Raji (cell line): ENCODE results near the gene TNS3.

Experiments
- POLR2A ChIP-seq: IDR thresholded peaks from 2 replicates; pipeline ENCODE4 v1.6.1; 2011; ENCODE audit warnings: low read depth, low read length, control low read depth; ENCODE audit not compliant: insufficient read depth

Gene TNS3

GRCh38 chr7:47333959-47334358 lies 248.0 kb downstream of the TNS3 start:
- TF ChIP-seq POLR2A = no peak

DNA sequence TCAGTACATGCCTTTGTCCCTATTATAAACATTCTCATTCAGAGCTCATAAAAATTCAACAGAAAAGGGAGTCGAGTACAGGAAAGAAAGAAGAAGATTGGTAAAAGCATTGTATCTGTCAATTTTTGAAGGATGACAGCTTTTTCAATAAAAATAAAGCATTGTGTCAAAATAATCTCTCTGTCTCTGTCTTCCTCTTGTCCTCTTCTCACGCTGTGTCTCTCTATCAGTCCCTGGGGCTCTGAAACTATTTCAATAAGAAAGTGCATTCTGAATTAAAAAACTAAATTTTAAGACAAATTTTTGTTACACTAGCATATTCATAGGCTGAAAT lies 248.4 kb downstream of the TNS3 start:
- no peak for TF ChIP-seq POLR2A

DNA sequence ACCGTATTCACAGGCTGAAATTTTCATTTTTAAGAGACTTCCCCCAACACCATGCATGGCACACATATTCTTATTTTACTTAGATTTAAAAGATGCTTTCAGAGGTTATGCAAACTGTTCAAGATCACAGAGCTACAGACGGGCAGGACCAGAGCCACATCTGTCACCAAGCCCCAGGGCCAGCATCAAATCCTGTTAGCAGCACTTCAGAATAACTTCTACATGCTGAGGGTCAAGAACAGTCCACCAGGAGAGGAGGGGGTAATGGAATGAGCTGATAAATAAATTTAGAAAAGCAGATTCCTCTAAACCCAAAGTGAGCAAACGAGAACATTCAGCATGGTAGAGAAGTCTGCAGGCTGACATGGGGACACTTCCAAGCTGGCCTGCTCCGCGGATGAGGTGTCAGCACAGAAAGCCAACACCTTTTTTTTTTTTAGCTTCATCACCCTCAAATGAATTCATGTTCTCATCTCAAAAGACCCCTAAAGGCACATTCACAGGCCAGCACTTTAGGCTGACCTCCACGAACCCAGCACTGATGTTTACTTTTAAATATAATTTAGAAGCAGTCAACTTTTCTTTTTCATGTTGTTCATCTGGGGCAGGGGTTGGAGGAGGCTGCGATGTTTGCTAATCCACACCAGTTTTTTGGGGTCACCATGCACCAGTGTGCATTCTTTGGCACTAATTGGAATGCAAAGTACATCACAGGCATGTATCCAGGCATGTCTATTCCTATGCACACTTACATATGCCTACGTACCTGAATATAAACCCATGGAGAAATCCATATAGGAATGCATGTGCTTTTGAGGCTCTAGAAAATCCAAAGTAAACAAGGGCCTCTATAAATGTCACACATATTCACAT lies 249.0 kb downstream of the TNS3 start:
- no peak for TF ChIP-seq POLR2A

- TF ChIP-seq POLR2A = no peak
Observed at GRCh38 chr7:47332213-47332612, 249.7 kb downstream of the TNS3 start.

DNA sequence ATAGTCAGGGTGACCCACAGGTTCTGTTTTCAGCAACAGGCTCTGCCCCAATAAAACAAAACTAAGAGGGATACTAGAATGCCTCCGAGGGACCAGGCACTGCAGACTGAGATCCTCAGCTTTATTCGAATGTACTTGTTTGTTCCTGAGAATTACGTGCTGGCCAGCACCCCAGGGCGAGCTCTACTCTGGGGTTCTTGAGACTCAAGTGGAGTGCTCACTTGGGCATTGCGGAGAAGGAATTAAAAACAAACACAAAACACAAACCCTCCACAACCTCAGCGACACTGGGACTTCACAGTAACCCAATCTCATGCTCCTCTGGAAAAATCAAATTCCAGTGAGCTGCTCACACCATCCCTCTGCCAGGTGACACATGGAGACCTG lies 250.7 kb downstream of the TNS3 start:
- TF ChIP-seq POLR2A = no peak

DNA sequence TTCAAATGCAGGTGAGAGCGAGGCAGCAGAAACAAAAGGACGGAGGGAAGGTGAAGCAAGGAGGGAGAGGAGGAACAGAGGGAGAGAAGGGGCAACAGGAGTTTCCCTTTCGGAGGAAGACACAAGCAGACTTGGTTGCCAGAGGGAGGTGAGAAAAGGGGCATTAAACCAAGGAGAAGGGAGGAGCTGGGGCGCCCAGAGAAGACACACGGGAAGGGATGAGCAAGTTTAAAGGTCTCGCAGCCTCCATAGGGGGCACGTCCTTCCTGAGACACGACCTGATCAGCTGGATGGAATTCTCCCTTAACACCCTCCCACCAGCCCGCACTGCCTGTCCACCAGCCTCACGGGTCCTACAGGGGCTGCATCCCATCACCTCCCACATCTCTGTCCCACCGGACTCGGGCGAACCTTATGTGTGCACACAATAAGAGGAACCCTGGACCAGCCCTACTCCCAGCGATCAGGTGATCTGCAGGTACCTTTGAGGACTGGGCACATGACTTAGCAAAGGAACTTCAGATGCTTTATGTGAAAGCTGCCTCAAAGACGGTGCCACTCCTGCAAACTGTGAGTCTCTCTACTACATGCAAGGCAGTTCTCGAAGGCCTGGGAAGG lies 251.2 kb downstream of the TNS3 start:
- TF ChIP-seq POLR2A = no peak

GRCh38 chr7:47330026-47330425 lies 251.9 kb downstream of the TNS3 start:
- TF ChIP-seq POLR2A = no peak

- no peak for TF ChIP-seq POLR2A
Observed at GRCh38 chr7:47329320-47329926, 252.5 kb downstream of the TNS3 start.

DNA sequence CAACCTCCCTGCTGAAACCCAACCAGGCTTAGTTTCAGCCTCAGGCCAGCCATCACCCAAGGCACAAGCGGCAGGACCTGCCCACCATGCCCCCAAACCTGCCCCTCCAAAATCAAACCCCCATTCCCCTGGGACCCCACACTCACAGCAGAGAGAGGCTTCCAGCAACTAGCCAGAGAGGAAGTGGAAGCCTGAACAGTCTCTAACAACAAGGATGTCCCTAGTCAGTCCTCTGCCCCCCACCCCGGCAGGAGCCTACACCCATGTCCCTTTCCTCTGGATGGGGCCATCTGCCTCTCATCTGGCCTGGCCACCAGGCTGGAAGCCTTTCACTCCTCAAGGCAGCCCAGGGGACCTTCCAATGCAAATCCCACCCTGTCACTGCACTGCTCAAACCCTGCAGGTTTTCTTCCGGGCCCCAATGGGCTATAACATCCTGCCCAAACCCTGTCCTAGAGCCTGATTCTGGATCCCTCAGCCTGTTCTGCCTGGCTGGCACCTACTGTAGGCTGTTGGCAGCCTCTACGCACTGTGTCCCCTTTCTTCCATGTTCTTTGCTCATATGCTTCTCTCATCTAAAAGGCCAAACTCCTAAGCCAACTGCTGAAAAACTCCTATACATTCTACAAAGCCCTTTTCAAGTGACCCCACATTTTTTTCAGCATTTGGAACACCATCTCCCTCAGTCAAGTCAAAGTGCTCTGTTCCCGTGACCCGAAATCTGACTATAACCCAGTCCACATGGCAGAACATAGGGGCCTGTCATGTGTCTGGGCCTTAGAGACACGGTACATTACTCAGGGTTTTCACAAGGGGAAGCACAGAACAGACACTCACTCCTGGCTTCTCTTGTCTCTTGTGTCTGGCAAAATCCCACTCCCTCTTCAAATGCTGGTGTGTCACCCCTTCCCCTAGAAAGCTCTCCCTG lies 253.3 kb downstream of the TNS3 start:
- no peak for TF ChIP-seq POLR2A

GRCh38 chr7:47327698-47328391 lies 254.1 kb downstream of the TNS3 start:
- TF ChIP-seq POLR2A = no peak

DNA sequence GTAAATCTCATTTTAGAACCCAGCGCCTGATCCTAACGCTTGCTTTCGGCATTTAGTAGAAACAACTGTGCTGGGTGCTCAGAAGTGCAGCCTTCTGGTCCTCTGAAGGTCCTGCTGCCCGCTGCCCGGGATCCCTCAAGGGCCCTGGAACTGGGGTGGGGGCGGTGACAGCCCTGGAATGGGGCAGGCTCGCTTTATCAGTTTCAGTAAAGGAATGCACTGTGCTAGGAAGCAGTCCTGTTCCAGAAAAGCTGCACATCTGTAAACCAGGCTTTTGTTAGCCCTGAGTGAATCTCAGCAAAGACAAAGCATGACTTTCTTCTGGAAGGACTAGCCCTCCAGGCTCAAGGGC lies 254.6 kb downstream of the TNS3 start:
- no peak for TF ChIP-seq POLR2A

- TF ChIP-seq POLR2A = no peak
Observed at GRCh38 chr7:47326808-47327207, 255.1 kb downstream of the TNS3 start.

- no peak for TF ChIP-seq POLR2A
Observed at GRCh38 chr7:47326220-47326619, 255.7 kb downstream of the TNS3 start.

DNA sequence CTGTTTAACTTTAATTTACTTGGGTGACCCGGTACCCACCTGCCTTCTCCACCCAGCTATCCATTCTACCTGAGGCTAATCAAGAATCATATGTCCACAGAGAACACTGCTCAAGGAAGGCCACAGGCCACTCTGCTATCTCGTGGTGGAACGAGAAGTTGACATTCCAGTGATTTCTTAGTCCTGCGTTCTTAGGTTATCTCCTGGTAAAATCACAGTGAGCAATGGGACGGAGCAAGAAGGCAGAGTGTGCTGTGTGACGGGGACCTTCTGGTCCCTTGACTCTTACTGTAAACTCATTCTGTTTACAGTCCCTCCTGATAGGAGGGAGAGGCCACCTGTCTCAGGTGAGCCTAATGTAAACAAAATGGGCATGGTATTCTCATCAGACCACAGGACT lies 256.6 kb downstream of the TNS3 start:
- no peak for TF ChIP-seq POLR2A

GRCh38 chr7:47323904-47324303 lies 258.0 kb downstream of the TNS3 start:
- TF ChIP-seq POLR2A = no peak

DNA sequence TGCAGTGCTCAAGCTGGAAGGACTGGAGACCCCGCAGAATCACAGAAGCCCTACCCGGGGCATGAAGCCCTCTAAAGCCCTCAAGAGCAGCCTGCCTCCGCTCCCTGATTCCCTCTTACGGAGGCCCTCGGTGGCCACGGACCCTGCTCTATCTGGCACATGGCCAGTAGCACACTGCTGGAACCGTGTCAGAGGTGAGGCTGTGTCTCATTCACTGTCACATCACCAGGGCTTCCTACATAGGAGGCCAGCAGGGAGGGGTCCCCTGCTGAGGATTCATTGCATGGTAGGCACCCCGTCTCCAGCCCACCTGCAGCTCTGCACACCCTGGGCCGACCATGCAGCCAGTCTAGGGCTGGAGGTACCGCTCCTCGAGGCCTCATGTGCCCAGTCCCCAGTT lies 259.2 kb downstream of the TNS3 start:
- TF ChIP-seq POLR2A = no peak
